ENCODE data around the gene TUBGCP2. TPM values are rescaled to one million over a fixed set of nuclear protein-coding genes. Genes with fewer than 3 reads are reported as not detected.

The TUBGCP2 gene
- total RNA-seq, 1 donor from 2014 or later, result 56.2 TPM

DNA sequence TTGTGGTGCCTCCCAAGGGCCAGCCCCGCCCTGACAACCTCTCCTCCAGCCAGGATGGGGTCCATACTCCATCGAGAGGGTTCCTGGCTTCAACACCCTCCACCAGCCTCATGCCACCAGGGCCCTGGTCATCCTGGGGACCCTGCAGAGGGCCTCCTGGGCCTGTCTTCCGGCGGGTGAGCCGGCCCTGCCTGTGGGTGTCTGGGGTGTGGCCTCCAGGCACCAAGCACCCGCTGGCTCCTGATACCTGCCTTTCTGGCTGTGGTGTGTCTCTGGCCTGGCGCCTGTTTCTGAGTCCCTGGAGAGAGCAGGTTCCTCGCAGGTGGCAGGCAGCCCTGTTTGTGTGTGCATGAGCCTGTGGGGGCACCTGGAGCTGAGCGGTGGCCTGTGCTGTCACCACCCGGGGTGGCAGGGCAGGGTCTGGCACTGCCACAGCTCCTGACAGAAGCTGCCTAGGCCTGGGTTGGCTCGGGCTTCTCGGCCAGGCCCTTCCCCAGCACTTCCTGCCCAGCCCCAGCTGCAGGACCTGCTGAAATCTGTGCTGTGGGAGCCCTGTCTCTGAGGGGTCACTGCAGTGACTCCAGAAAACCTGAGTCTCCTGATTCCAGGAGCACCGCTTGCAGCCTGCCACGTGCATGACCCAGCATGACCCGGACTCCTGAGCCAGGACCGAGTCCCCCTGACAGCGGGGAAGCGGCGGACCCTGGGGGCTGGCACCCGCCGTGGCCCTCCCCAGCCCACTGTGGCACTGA is 50.4 kb downstream of the TUBGCP2 start:
- Mint-ChIP-seq H3K36me3 (ENCODE audit: low read depth, unreplicated experiment) (no peaks in the 10 kb centered on the region), H3K4me1 (ENCODE audit: low read depth, unreplicated experiment) (peaks cover 9% of the 10 kb centered on the region), H3K9me3 (ENCODE audit: unreplicated experiment) (no peaks in the 10 kb centered on the region), H3K4me3 (ENCODE audit: unreplicated experiment) (no peak overlapping the region), H3K27ac (ENCODE audit: unreplicated experiment) (no peak overlapping the region), H3K27me3 (ENCODE audit: low read depth, unreplicated experiment) (peaks cover 28% of the 10 kb centered on the region)
- Histone ChIP-seq H3K4me3 (ENCODE audit: insufficient read depth, low read depth, low read length) (no peak overlapping the region), H3K4me1 (ENCODE audit: insufficient read depth, low read length) (peaks cover 35% of the 10 kb centered on the region), H3K9ac (ENCODE audit: low read length) (no peak overlapping the region), H3K9me3 (ENCODE audit: insufficient read depth, low read depth, low read length) (no peaks in the 10 kb centered on the region), H3K27ac (ENCODE audit: low read depth, low read length) (no peak overlapping the region), H2AFZ (ENCODE audit: low read depth, low read length) (peak overlapping the region; percentile 58), H3K27me3 (ENCODE audit: insufficient read depth, low read length) (peaks cover 2% of the 10 kb centered on the region), H4K20me1 (ENCODE audit: insufficient read depth, low read length) (no peaks in the 10 kb centered on the region), H3K4me2 (ENCODE audit: low read length) (peak overlapping the region; percentile 61), H3K36me3 (ENCODE audit: insufficient read depth, low read length) (no peaks in the 10 kb centered on the region), H3K79me2 (ENCODE audit: insufficient read depth, low read length) (no peaks in the 10 kb centered on the region)
- no peak for DNase-seq (ENCODE audit: low read depth)
- TF ChIP-seq EZH2 (IDR thresholded peaks at IDR 0.05; ENCODE audit: insufficient read depth, low read length) (no peak), CTCF (IDR thresholded peaks at IDR 0.05; ENCODE audit: insufficient read depth, low read depth, low read length) (no peak)
- no peak for FAIRE-seq

- H3K4me3 ChIP-seq (ENCODE audit: insufficient read depth, low read depth, low read length), result no peak overlapping the region
- no peaks in the 10 kb centered on the region for H3K9me3 Mint-ChIP-seq (ENCODE audit: unreplicated experiment)
- H3K27me3 Mint-ChIP-seq (ENCODE audit: low read depth, unreplicated experiment), result peaks cover 27% of the 10 kb centered on the region
- H3K9ac ChIP-seq (ENCODE audit: low read length), result no peak overlapping the region
- no peaks in the 10 kb centered on the region for H3K9me3 ChIP-seq (ENCODE audit: insufficient read depth, low read depth, low read length)
- H3K36me3 Mint-ChIP-seq (ENCODE audit: low read depth, unreplicated experiment), result no peaks in the 10 kb centered on the region
- peaks cover 9% of the 10 kb centered on the region for H3K4me1 Mint-ChIP-seq (ENCODE audit: low read depth, unreplicated experiment)
- H3K36me3 ChIP-seq (ENCODE audit: insufficient read depth, low read length), result no peaks in the 10 kb centered on the region
- H3K79me2 ChIP-seq (ENCODE audit: insufficient read depth, low read length), result no peaks in the 10 kb centered on the region
- no peak overlapping the region for H3K27ac Mint-ChIP-seq (ENCODE audit: unreplicated experiment)
- no peaks in the 10 kb centered on the region for H4K20me1 ChIP-seq (ENCODE audit: insufficient read depth, low read length)
- TF ChIP-seq EZH2 (IDR thresholded peaks at IDR 0.05; ENCODE audit: insufficient read depth, low read length), result no peak
- TF ChIP-seq CTCF (IDR thresholded peaks at IDR 0.05; ENCODE audit: insufficient read depth, low read depth, low read length), result no peak
- DNase-seq (ENCODE audit: low read depth) (peak; percentile 18), FAIRE-seq (no peak)
- H3K27ac ChIP-seq (ENCODE audit: low read depth, low read length), result no peak overlapping the region
- H2AFZ ChIP-seq (ENCODE audit: low read depth, low read length), result peak overlapping the region; percentile 58
- peaks cover 35% of the 10 kb centered on the region for H3K4me1 ChIP-seq (ENCODE audit: insufficient read depth, low read length)
- H3K27me3 ChIP-seq (ENCODE audit: insufficient read depth, low read length), result no peaks in the 10 kb centered on the region
- peak overlapping the region; percentile 61 for H3K4me2 ChIP-seq (ENCODE audit: low read length)
- no peak overlapping the region for H3K4me3 Mint-ChIP-seq (ENCODE audit: unreplicated experiment)
These were observed 51.1 kb downstream of the TUBGCP2 start for GRCh38 chr10:133257489-133258065.

DNA sequence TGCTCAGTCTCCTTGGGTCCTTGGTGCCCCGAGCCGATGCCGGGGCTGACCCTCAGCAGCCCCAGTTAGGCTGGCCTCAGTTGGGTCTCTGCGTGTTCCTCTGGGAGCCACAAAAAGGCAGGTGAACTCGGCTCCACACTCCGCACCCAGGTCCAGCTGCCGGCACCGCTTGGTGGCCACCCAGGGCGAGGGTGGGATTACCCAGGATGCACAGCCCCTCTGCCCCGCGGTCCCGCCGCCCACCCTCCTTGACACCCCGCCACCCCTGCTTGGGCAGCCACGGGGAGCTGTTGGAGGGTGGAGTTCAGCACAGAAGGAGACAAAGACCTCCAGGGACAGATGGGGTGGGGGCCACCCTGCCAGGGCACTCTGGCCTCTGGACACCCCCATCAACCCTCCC is 53.3 kb downstream of the TUBGCP2 start:
- no peaks in the 10 kb centered on the region for H3K9me3 ChIP-seq (ENCODE audit: insufficient read depth, low read depth, low read length)
- Mint-ChIP-seq H3K36me3 (ENCODE audit: low read depth, unreplicated experiment) (no peaks in the 10 kb centered on the region), H3K27me3 (ENCODE audit: low read depth, unreplicated experiment) (peaks cover 33% of the 10 kb centered on the region), H3K4me3 (ENCODE audit: unreplicated experiment) (no peak overlapping the region), H3K9me3 (ENCODE audit: unreplicated experiment) (no peaks in the 10 kb centered on the region), H3K27ac (ENCODE audit: unreplicated experiment) (no peak overlapping the region), H3K4me1 (ENCODE audit: low read depth, unreplicated experiment) (peaks cover 9% of the 10 kb centered on the region)
- H3K36me3 ChIP-seq (ENCODE audit: insufficient read depth, low read length), result no peaks in the 10 kb centered on the region
- no peak overlapping the region for H3K4me3 ChIP-seq (ENCODE audit: insufficient read depth, low read depth, low read length)
- DNase-seq (ENCODE audit: low read depth), result no peak
- H3K79me2 ChIP-seq (ENCODE audit: insufficient read depth, low read length), result no peaks in the 10 kb centered on the region
- H3K9ac ChIP-seq (ENCODE audit: low read length), result no peak overlapping the region
- no peak overlapping the region for H3K4me2 ChIP-seq (ENCODE audit: low read length)
- H3K4me1 ChIP-seq (ENCODE audit: insufficient read depth, low read length), result peaks cover 30% of the 10 kb centered on the region
- H3K27ac ChIP-seq (ENCODE audit: low read depth, low read length), result no peak overlapping the region
- FAIRE-seq, result no peak
- H3K27me3 ChIP-seq (ENCODE audit: insufficient read depth, low read length), result peaks cover 2% of the 10 kb centered on the region
- TF ChIP-seq EZH2 (IDR thresholded peaks at IDR 0.05; ENCODE audit: insufficient read depth, low read length), result no peak
- no peak for TF ChIP-seq CTCF (IDR thresholded peaks at IDR 0.05; ENCODE audit: insufficient read depth, low read depth, low read length)
- H2AFZ ChIP-seq (ENCODE audit: low read depth, low read length), result no peak overlapping the region
- no peaks in the 10 kb centered on the region for H4K20me1 ChIP-seq (ENCODE audit: insufficient read depth, low read length)
